NCI-H128 (cell line): ENCODE measurements around the gene LRMDA.

Experiments used
- DNase-seq: peaks from one replicate; lab custom pipeline; 2025; ENCODE audit not compliant: unreplicated experiment; lab: John Stamatoyannopoulos, UW

LRMDA gene

GRCh38 chr10:75470901-75471300, 39.5 kb downstream of the LRMDA start:
- no peak for DNase-seq

GRCh38 chr10:75472685-75473084, 41.3 kb downstream of the LRMDA start:
- no peak for DNase-seq

DNA sequence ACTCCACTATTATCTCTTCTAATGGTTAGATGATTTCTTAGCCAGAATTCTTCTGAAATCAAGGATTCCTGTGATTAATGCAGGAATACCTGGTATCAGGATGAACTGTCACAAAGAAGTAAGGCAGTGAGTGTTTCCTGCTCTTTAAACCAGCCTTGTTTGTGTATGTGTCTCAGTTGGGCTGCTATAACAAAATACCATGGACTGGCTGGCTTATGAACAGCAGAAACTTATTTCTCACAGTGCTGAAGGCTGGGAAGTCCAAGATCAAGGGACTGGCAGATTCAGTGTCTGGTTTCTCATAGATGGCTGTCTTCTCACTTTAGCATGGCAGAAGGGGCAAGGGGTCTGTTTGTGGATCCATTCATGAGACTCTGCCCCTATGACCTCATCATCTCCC, 42.7 kb downstream of the LRMDA start:
- no peak for DNase-seq

DNA sequence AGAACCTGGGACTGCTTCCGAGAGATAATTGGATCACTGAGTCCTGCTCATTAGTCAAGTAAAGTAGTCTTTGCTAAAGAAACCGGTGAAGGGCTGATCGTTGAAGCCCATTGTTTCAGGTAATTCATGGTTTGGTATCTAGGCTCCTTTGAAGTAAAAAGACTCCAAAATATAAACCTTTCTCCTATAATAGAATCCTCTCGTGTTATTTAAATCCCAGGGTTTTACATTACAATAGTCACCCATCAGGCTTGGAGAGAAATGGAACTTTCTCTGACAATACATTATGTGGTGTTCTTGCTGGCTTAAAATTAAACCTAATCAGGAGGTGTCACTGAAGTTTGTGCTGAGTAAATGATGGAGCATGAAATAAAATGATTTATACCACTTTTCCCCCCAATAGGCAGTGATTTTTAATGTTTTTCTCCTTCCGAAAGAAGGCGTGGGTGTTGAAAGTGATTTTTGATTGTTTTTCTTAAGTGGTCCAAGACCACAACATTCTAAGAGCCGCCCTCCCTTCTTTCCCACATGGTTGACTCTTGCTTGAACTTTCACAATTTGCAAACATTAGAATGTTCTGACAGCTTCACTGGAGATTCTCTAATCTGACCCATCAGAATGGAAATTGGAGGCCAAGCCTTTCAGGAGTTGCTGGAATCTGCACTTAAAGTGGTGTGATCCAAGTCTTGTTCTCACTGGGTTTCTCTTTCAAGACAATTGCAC, 44.2 kb downstream of the LRMDA start:
- DNase-seq = no peak

DNA sequence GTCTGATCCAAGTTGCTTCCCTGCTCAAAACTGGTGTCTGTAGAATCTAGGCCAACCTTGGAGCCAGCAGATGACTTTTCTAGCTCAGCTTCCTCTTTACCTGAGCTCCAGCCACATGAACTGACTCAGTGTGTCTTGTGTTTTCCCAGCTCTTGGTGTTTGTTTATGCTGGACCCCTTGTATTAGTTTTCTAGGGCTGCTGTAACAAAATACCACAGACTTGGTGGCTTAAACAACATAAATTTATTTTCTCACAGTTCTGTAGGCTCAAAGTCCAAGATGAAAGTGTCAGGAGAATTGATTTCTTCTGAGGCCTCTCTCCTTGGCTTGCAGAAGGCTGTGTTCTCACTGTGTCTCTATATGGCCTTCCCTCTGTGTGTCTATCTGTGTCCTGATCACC, 45.1 kb downstream of the LRMDA start:
- DNase-seq = no peak

- no peak for DNase-seq
Measured at GRCh38 chr10:75476985-75477384, 45.6 kb downstream of the LRMDA start.

DNA sequence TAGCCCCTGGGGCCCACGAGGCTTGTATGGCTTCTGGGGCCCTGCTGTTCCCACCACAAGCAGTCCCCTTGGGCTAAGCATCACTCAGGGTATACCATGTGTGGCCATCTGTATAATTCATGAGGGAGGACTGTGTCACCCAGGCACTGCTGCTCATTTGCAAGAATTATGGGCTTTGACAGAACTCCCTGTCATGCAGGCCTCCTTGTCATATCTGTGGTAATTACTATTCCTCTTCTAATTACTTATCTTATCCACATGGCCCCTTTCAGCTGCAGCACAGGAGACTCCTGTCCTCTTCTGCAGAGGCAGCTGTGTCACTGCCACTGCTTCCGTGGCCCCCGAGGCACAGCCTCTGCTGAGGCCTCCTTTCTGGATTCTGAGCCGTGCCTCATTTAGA, 46.3 kb downstream of the LRMDA start:
- no peak for DNase-seq

- no peak for DNase-seq
Measured at GRCh38 chr10:75480374-75480773, 49.0 kb downstream of the LRMDA start.

GRCh38 chr10:75483188-75483587, 51.8 kb downstream of the LRMDA start:
- no peak for DNase-seq

DNA sequence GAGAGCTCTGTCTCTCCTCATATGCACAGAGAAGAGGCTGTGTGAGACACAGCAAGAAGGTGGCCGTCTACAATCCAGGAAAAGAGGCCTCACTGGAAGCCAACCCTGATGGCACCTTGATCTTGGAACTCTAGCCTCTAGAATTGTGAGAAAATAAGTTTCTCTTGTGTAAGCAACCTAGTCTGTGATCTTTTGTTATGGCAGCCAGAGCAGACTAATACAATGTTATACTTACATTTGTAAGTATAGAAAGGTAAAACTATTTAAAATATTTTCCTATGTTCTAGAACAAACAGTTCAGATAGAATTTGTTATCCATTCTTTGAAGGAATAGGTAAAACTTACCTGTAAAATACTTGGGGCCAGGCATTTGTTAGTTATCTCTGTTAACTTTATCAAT, 53.3 kb downstream of the LRMDA start:
- no peak for DNase-seq

GRCh38 chr10:75486591-75486990, 55.2 kb downstream of the LRMDA start:
- no peak for DNase-seq

DNA sequence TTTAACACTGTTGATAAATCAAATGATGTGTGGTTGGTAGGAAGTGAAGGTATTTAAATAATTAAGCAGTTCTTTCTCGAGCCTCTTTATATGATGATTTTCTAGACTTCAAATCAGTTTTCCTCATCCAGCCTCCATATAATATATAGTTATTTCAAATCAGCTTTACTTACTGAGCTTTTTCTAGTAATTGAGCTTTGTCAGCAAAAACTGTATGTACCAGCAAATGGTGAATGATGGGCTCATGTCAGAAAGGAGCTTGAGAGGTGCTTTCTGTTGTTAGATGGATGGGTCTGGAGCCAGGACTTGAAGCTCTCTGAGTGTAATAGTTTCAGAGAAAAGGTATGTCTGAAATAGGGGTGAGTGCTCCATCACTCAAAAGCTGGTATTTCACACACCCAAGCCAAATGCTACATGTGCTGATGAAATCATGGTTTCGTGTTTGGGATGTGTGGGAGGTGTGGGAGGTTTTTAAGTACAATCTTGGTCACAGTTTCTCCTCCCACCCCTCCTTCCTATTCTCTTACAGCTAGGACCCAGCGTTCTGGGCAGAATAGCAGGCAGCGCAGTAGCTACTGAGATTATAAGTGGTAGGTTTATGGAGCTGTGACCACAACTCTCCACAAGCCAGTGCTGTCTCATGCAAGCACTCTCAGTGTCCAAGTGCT, 55.8 kb downstream of the LRMDA start:
- no peak for DNase-seq

DNA sequence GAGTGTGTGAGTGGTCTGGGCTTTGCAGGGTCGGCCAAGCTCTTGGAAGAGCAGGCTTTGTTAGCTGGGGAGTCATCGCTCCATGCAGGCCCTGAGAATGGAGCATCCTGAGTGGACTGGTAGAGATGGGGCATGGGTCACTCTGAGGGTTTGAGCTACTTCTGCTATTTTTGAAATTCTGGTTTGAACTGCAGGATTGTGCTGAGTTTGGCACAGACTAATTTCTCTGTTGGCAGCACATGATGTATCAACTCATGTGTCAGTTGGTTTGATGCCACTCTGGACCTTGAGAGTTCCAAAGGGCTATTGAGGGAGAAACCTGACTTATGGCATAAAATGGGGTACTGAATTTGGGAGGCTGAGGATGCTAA, 56.3 kb downstream of the LRMDA start:
- no peak for DNase-seq

DNA sequence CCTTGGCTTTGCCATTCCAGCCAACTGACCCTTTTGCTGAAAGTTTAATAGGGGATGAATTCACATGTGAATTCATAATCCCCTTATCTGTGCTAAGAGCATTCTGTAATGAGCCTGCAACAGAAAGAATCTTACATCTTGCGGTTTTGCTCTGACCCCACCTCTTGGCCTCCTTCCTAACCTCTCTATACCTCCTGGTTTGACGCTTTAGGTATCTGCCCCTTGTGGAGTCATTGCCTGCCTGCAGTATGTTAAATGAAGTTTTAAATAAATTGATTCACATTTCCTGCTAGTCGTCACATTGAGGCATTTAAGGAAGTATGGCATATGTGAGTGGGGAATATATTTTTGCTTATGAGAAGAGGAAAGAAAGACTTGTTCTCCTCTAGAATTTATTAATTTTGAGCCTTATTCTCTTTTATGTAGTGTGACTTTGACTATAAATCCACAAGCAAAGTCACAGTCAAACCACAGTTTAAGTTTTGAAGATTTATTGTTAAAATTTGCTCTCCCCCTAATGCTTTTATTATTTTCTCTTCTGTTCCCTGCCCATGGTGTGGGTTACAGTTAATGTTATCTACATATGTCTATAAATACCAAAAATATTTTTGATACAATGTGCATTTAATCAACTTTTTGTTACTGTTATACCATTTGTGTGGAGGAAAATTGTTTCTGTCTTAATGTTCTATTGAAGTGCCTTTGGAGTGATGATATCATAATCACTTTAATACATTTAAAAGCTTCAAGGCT, 60.9 kb downstream of the LRMDA start:
- DNase-seq = no peak

- DNase-seq = no peak
Measured at GRCh38 chr10:75493464-75493863, 62.0 kb downstream of the LRMDA start.

GRCh38 chr10:75495434-75496190, 64.2 kb downstream of the LRMDA start:
- DNase-seq = no peak

GRCh38 chr10:75496191-75496567, 64.8 kb downstream of the LRMDA start:
- no peak for DNase-seq

GRCh38 chr10:75497997-75498883, 66.8 kb downstream of the LRMDA start:
- no peak for DNase-seq

DNA sequence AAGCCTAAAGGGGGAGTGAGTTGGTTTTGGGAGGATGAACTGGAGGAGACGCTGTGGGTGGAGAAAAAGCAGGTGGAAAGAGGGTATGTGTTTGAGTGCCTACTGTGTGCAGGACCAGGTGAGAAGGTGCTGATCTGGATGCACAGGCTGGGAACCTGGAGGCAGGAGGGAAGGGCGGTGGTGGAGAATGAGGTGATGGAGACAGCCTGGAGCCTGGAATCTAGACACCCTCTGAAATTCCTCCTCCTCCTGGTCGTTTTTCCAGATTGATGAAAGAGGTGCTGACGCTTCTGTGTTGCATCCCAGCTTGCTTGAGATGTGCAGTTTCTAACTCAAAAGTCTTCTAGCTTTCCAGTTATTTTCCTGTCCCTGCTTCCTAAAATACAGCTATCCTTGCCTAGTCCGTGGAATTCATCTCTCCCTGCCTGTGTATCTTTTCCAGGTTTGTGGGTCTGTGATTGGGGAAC, 67.5 kb downstream of the LRMDA start:
- DNase-seq = no peak

GRCh38 chr10:75499556-75500160, 68.2 kb downstream of the LRMDA start:
- no peak for DNase-seq
